K562 (cell line): ENCODE measurements around the gene CYB561A3. TPM values are rescaled to one million over a fixed set of nuclear protein-coding genes. Genes with fewer than 3 reads are reported as not detected.

ENCODE experiments used
- CHD4 ChIP-seq: fragments of 200-600 bp; sonication (generic); IDR thresholded peaks from 3 replicates; pipeline ENCODE4 v1.6.1; 2012; ENCODE audit warnings: low read depth, mild to moderate bottlenecking, mixed read lengths, low read length, inconsistent platforms; ENCODE audit not compliant: insufficient read depth, insufficient replicate concordance, poor library complexity, severe bottlenecking
- EGR1 ChIP-seq: fragments of 450-650 bp; conservative IDR thresholded peaks from 2 replicates; pipeline ENCODE4 v1.6.1; 2017; ENCODE audit warnings: mild to moderate bottlenecking
- NR3C1 ChIP-seq: sonication (generic); formaldehyde crosslinking; IDR thresholded peaks from 2 replicates; pipeline ENCODE4 v1.8.1; 2022; ENCODE audit warnings: missing genetic modification reagents
- PCBP1 ChIP-seq: fragments of 200-400 bp; formaldehyde crosslinking; IDR thresholded peaks from 2 replicates; pipeline ENCODE4 v1.6.1; 2018; ENCODE audit warnings: mild to moderate bottlenecking, low read depth, low read length; ENCODE audit not compliant: poor library complexity, severe bottlenecking
- SMAD2 ChIP-seq: fragments of 150-350 bp; IDR thresholded peaks from 2 replicates; pipeline ENCODE4 v1.6.1; 2014; ENCODE audit warnings: low read depth, mild to moderate bottlenecking, low read length
- ZBTB17 ChIP-seq: fragments of 450-650 bp; formaldehyde crosslinking; IDR thresholded peaks from 2 replicates; pipeline ENCODE4 v1.4.0; 2020; ENCODE audit warnings: mild to moderate bottlenecking
- ZNF175 ChIP-seq: fragments of 200-800 bp; sonication (Bioruptor generic); IDR thresholded peaks from 2 replicates; pipeline ENCODE4 v1.6.1; 2016; ENCODE audit warnings: low read depth, mild to moderate bottlenecking, missing genetic modification characterization, missing compliant biosample characterization
- ZNF184 ChIP-seq: sonication (generic); formaldehyde crosslinking; IDR thresholded peaks from 2 replicates; pipeline ENCODE4 v1.5.0; 2020; ENCODE audit warnings: missing genetic modification reagents
- polyA plus RNA-seq, 8 experiments: library from polyadenylated mRNA; depleted of rRNA in 4 of 8; stranded (reverse) in 5 of 8; unstranded in 3 of 8; fragments of >200 nt; fragmentation: Nextera tagmentation in 2 of 8; fragmentation: Illumina TruSeq in 1 of 8; extraction: Ambion mirVana in 2 of 8; extraction: Trizol in 1 of 8; gene quantifications; 2 replicates each; pipeline versions ENCODE4 v1.2.1 to v1.2.3, GENCODE V29; 2011 to 2014; ENCODE audit warnings: inconsistent platforms in 1 of 8, missing spikeins in 1 of 8
- total RNA-seq, 7 experiments: library from RNA; depleted of rRNA in 6 of 7; stranded (reverse); fragments of >200 nt in 6 of 7; fragmentation: Illumina TruSeq in 2 of 7; extraction: Trizol in 2 of 7; gene quantifications; 2 replicates each; pipeline versions ENCODE4 v1.2.1 to v1.2.3, GENCODE V29; 2011 to 2021; ENCODE audit warnings: low replicate concordance in 1 of 7
- TF ChIP-seq, protein P1 (sequence below), 2 experiments: fragments of 150-350 bp in 1 of 2; IDR thresholded peaks; 2 replicates each; pipeline ENCODE4 v1.6.1; 2012 to 2016; ENCODE audit warnings: low read depth in 2 of 2, low read length in 2 of 2, mild to moderate bottlenecking in 1 of 2, moderate library complexity in 1 of 2
- TF ChIP-seq, protein P2 (sequence below): fragments of 450-650 bp; formaldehyde crosslinking; IDR thresholded peaks from 2 replicates; pipeline ENCODE4 v1.4.0; 2022; ENCODE audit warnings: missing genetic modification characterization
- TF ChIP-seq, protein P3 (sequence below): fragments of 250-450 bp; sonication (Bioruptor Pico); IDR thresholded peaks from 2 replicates; pipeline ENCODE4 v1.4.0; 2020

The CYB561A3 gene
- total and polyA plus RNA-seq, 9 of the 15 experiments (the other 6 are each of a cell fraction or from before 2014, with no cell fraction given), result 29.2 to 78.9 (median 37.9) TPM

DNA sequence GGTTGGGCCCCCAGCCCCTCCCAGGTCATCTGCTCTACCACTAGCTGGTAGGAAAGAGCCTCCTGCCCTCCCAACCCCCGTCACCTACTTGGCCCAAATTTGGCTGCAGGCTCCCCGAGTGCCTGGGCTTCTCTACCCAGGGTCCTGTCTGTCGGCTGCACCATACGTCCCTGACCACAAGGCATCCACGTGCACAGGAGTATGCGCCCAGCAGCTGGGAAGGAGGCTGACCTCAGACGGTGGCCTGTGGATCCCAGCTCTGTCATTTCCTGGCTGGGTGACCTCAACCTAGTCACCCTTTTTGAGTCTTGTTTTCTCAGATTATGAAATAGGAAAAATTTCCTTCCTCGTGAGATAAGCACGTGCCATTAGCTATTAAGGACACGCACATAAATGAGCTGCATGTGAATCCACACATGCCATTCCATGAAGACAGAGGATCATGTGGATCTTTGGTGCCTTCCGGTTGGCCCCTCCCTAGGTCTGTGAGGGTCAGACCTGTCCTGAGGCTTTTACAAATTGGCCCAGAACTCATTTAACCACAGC, 13.7 kb downstream of the CYB561A3 start (continued):
- TF ChIP-seq, protein P1, sequence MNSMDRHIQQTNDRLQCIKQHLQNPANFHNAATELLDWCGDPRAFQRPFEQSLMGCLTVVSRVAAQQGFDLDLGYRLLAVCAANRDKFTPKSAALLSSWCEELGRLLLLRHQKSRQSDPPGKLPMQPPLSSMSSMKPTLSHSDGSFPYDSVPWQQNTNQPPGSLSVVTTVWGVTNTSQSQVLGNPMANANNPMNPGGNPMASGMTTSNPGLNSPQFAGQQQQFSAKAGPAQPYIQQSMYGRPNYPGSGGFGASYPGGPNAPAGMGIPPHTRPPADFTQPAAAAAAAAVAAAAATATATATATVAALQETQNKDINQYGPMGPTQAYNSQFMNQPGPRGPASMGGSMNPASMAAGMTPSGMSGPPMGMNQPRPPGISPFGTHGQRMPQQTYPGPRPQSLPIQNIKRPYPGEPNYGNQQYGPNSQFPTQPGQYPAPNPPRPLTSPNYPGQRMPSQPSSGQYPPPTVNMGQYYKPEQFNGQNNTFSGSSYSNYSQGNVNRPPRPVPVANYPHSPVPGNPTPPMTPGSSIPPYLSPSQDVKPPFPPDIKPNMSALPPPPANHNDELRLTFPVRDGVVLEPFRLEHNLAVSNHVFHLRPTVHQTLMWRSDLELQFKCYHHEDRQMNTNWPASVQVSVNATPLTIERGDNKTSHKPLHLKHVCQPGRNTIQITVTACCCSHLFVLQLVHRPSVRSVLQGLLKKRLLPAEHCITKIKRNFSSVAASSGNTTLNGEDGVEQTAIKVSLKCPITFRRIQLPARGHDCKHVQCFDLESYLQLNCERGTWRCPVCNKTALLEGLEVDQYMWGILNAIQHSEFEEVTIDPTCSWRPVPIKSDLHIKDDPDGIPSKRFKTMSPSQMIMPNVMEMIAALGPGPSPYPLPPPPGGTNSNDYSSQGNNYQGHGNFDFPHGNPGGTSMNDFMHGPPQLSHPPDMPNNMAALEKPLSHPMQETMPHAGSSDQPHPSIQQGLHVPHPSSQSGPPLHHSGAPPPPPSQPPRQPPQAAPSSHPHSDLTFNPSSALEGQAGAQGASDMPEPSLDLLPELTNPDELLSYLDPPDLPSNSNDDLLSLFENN (IDR thresholded peaks at IDR 0.05; ENCODE audit: low read depth in 2 of 2, low read length in 2 of 2), result no peak
- no peak for TF ChIP-seq EGR1
- TF ChIP-seq PCBP1, result no peak
- TF ChIP-seq ZNF184 (CRISPR knock-in tag), result no peak
- TF ChIP-seq ZNF175, result 0 out of 2 replicates have a peak, but pooled peaks have one; percentile 35
- TF ChIP-seq, protein P2, sequence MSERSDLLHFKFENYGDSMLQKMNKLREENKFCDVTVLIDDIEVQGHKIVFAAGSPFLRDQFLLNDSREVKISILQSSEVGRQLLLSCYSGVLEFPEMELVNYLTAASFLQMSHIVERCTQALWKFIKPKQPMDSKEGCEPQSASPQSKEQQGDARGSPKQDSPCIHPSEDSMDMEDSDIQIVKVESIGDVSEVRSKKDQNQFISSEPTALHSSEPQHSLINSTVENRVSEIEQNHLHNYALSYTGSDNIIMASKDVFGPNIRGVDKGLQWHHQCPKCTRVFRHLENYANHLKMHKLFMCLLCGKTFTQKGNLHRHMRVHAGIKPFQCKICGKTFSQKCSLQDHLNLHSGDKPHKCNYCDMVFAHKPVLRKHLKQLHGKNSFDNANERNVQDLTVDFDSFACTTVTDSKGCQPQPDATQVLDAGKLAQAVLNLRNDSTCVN (CRISPR knock-in tag), result no peak
- no peak for TF ChIP-seq SMAD2
- no peak for TF ChIP-seq ZBTB17 (CRISPR knock-in tag)
- TF ChIP-seq CHD4, result no peak
- TF ChIP-seq, protein P3, sequence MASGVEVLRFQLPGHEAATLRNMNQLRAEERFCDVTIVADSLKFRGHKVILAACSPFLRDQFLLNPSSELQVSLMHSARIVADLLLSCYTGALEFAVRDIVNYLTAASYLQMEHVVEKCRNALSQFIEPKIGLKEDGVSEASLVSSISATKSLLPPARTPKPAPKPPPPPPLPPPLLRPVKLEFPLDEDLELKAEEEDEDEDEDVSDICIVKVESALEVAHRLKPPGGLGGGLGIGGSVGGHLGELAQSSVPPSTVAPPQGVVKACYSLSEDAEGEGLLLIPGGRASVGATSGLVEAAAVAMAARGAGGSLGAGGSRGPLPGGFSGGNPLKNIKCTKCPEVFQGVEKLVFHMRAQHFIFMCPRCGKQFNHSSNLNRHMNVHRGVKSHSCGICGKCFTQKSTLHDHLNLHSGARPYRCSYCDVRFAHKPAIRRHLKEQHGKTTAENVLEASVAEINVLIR (CRISPR knock-in tag), result no peak
- TF ChIP-seq NR3C1 (CRISPR knock-in tag), result no peak
